Suprapubic skin (tissue), 3 donors: ENCODE results near the gene MCTP1.

ENCODE experiments used
- POLR2A ChIP-seq, 2 donors: fragments of 450-650 bp; IDR thresholded peaks; one replicate each; pipeline ENCODE4 v1.6.1; 2017; ENCODE audit warnings: antibody characterized with exemption in 2 of 2, mild to moderate bottlenecking in 2 of 2, moderate library complexity in 2 of 2
- TF ChIP-seq, protein P1 (sequence below), 2 donors: fragments of 200-600 bp in 1 of 2; fragments of 450-650 bp in 1 of 2; sonication (generic) in 1 of 2; IDR thresholded peaks; one replicate each; pipeline ENCODE4 v1.5.1; 2016 to 2019; ENCODE audit warnings: antibody characterized with exemption in 2 of 2, mild to moderate bottlenecking in 1 of 2, moderate library complexity in 1 of 2

- TF ChIP-seq, protein P1, sequence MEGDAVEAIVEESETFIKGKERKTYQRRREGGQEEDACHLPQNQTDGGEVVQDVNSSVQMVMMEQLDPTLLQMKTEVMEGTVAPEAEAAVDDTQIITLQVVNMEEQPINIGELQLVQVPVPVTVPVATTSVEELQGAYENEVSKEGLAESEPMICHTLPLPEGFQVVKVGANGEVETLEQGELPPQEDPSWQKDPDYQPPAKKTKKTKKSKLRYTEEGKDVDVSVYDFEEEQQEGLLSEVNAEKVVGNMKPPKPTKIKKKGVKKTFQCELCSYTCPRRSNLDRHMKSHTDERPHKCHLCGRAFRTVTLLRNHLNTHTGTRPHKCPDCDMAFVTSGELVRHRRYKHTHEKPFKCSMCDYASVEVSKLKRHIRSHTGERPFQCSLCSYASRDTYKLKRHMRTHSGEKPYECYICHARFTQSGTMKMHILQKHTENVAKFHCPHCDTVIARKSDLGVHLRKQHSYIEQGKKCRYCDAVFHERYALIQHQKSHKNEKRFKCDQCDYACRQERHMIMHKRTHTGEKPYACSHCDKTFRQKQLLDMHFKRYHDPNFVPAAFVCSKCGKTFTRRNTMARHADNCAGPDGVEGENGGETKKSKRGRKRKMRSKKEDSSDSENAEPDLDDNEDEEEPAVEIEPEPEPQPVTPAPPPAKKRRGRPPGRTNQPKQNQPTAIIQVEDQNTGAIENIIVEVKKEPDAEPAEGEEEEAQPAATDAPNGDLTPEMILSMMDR (IDR thresholded peaks at IDR 0.05): no peak
- no peak for TF ChIP-seq POLR2A (IDR thresholded peaks at IDR 0.05)
These were observed 437.9 kb downstream of the MCTP1 start for GRCh38 chr5:94847019-94847418.
